Measurements from ENCODE around the gene PARP12.
A peak's percentile ranks its signal among the peaks of the same experiment; 100 is the strongest.

The PARP12 gene

DNA sequence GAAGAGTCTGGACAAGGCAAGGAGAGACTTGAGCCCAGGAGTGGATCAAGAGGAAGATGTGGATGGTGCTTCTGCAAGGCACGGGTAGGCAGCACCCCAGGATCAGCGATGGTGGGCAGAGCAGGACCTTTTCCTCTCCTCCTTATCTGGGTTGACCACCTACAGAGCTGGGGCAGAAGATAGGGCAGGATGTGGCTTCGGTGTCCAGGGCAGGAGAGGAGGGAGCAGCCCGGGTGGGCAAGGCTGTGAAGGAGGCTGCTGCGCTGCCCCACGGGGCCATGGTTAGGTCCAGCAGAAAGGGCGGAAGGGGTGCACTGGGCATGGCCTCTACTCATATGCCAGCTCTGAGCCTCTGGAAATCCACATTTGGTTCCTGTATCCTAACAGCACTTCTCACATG is 20.0 kb upstream of the PARP12 start:
- TF ChIP-seq, protein P1, sequence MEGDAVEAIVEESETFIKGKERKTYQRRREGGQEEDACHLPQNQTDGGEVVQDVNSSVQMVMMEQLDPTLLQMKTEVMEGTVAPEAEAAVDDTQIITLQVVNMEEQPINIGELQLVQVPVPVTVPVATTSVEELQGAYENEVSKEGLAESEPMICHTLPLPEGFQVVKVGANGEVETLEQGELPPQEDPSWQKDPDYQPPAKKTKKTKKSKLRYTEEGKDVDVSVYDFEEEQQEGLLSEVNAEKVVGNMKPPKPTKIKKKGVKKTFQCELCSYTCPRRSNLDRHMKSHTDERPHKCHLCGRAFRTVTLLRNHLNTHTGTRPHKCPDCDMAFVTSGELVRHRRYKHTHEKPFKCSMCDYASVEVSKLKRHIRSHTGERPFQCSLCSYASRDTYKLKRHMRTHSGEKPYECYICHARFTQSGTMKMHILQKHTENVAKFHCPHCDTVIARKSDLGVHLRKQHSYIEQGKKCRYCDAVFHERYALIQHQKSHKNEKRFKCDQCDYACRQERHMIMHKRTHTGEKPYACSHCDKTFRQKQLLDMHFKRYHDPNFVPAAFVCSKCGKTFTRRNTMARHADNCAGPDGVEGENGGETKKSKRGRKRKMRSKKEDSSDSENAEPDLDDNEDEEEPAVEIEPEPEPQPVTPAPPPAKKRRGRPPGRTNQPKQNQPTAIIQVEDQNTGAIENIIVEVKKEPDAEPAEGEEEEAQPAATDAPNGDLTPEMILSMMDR (IDR thresholded peaks at IDR 0.05; ENCODE audit: low read depth, low read length): no peak

DNA sequence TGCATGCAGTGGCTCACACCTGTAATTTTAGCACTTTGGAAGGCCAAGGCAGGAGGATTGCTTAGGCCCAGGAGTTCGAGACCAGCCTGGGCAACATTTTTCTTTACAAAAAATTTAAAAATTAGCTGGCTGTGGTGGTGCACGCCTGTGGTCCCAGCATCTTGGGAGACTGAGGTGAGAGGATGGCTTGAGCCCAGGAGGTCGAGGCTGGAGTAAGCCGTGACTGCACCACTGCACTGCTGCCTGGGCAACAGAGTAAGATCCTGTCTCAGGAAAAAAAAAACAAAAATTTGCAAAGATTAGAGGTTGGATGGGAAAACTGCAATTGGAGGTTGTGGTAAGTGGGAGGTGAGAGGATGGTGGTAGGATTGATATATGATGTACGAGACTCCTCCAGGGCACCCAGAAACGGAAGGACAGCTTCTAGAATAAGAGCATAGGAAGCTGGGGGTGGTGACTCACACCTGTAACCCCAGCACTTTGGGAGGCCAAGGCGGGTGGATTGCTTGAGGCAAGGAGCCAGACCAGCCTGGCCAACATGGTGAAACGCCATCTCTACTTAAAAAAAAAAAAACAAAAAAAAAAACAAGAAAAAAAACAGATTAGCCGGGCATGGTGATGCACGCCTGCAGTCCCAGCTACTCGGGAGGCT is 19.1 kb upstream of the PARP12 start:
- DNase-seq (ENCODE audit: extremely low read depth, low read depth): no peak
- TF ChIP-seq, protein P1 (IDR thresholded peaks at IDR 0.05; ENCODE audit: low read depth, low read length): no peak

More for the DNA sequence above, 20.0 kb upstream of the PARP12 start:
- DNase-seq (ENCODE audit: extremely low read depth, low read depth): no peak

DNA sequence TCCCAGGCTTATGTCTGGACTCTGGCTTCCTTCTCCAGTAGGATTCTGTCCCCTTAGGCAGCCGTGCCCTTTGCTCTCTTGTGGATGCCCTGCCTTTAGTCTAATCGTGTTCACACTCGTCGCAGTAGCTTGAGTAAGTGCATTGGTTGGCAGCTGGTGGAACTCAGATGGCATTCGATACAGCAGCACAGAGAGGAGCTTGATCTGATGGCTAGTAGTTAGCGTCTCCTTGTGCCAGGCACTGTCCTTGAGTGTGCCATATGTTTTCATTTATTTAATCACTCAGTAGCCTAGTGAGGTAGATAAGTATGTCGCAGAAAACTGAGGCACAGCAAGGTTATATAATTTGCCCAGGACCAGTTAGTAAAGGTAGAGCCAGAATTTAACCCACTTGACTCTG is 18.2 kb upstream of the PARP12 start:
- TF ChIP-seq, protein P1 (IDR thresholded peaks at IDR 0.05; ENCODE audit: low read depth, low read length): no peak
- DNase-seq (ENCODE audit: extremely low read depth, low read depth): no peak

DNA sequence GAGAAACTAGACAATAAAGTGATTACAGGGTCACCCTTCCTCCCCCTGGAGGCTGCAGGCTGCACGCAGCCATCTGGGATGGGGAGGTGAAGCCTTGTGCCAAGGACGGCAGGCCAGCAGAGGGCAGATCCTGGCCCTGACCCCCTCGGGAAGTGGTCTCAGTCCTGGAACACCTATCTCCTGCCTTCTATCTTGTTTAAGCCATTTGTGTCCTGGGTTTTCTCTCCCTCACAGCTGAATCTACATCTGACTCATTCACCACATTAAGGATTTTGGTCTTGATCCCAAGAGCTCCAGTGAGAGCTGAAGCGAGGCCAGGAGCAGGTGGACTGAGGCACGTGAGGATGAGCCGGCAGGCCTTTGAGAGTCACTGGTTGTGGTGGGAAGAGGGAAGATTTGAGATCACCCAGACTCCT is 16.4 kb upstream of the PARP12 start:
- DNase-seq (ENCODE audit: extremely low read depth, low read depth): no peak
- TF ChIP-seq, protein P1 (IDR thresholded peaks at IDR 0.05; ENCODE audit: low read depth, low read length): peak; percentile 15; the same call in 1 of the 2 replicates

DNA sequence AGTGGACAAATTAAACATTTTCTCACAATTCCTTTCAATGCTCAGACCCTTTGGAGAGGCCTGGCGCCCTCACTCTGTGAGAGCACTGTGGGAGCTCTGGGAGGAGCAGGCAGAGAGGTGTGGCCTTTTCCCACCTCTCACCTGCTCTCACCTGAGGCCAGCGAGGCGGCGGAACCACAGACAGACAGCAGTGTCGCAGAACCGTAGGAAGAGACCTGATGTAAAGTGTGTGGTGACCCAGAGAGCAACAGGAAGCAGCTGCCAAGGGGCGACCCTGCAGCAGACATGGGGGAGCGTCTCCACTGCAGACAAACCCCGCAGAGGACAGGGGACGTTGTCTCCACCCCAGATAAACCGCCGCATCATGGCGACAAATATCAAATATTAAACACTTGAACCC is 15.6 kb upstream of the PARP12 start:
- TF ChIP-seq, protein P1 (IDR thresholded peaks at IDR 0.05; ENCODE audit: low read depth, low read length): no peak
- DNase-seq (ENCODE audit: extremely low read depth, low read depth): no peak

DNA sequence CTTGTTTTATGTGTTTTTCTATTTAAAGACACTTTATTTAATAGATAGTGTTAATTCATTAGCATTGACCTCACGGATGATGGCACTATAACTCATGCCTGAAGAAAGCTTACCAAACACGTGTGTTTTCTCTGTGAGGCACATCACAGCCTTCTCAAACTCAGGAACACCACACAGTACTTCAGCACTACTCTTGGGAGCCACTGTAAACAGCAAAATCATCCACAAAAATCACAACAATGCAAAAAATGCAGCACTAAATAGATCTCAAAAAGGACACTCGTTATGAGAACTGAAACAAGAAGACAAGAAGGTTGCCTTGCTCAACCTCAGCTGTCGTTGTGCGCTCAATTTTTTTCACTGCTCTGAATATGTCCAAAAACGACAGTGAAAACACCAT is 12.0 kb upstream of the PARP12 start:
- DNase-seq (ENCODE audit: extremely low read depth, low read depth): no peak
- TF ChIP-seq, protein P1 (IDR thresholded peaks at IDR 0.05; ENCODE audit: low read depth, low read length): no peak

DNA sequence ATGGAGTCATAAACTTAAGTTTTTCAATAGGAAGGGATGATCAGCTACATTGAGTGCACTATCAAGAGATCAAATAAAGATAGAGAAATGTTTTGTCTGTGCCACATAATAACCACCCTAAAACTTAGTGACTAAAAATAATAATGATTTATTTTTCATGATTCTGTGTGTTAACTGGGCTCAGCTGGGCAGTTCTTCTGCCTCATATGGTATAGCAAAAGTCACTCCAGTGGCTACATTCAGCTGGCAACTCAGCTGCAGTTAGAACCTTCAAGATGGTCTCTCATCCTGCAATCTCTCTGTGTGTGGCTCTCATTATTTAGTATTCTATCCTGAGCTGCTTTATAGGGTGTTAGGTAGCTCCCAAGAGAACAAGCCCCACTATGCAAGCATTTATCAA is 7.8 kb upstream of the PARP12 start:
- TF ChIP-seq, protein P1 (IDR thresholded peaks at IDR 0.05; ENCODE audit: low read depth, low read length): no peak
- no peak for DNase-seq (ENCODE audit: extremely low read depth, low read depth)

Measured in AG09319 (cell line).